CD4-positive, alpha-beta T cell (primary cell): Measurements from ENCODE around the gene SHH. TPM values are rescaled to one million over a fixed set of nuclear protein-coding genes. Genes with fewer than 3 reads are reported as not detected.

Experiments
- ATAC-seq: fragments of 200-7000 bp; cut with Tn5 transposase; one replicate; pipeline ENCODE4 v1.10.0; 2022; ENCODE audit warnings: mild to moderate bottlenecking; ENCODE audit not compliant: poor library complexity
- CTCF ChIA-PET: fragments of 350-600 bp; sonication (Branson Sonifier 250); formaldehyde crosslinking; loops from one replicate; lab custom pipeline; 2021; ENCODE audit warnings: antibody characterized with exemption, inconsistent platforms; lab: Charles Lee
- POLR2A ChIA-PET: fragments of 350-600 bp; sonication (Branson Sonifier 250); formaldehyde crosslinking; loops from one replicate; lab custom pipeline; 2021; ENCODE audit warnings: antibody characterized with exemption, inconsistent platforms; lab: Charles Lee
- DNase-seq, 14 experiments: peaks; one replicate each; pipeline ENCODE4 v3.0.0-alpha.2; 2013 to 2020; ENCODE audit warnings: mixed read lengths in 2 of 14
- H3K27ac ChIP-seq, 2 donors: one replicate each; pipeline versions ENCODE4 v1.5.1 to v1.7.0; 2013; ENCODE audit warnings: low read length in 2 of 2, low read depth in 1 of 2, mild to moderate bottlenecking in 1 of 2
- H3K27me3 ChIP-seq, 2 experiments: 1 replicate in 1 of 2; 2 replicates in 1 of 2; pipeline versions ENCODE4 v1.6.1 to v1.7.0; 2013; ENCODE audit warnings: low read length in 2 of 2, control low read depth in 1 of 2, mild to moderate bottlenecking in 1 of 2, moderate library complexity in 1 of 2; ENCODE audit not compliant: insufficient read depth in 2 of 2, control insufficient read depth in 1 of 2
- H3K36me3 ChIP-seq: one replicate; pipeline ENCODE4 v1.6.1; 2013; ENCODE audit warnings: low read length, control low read depth; ENCODE audit not compliant: insufficient read depth
- H3K4me1 ChIP-seq: one replicate; pipeline ENCODE4 v1.6.1; 2013; ENCODE audit warnings: low read length, control low read depth; ENCODE audit not compliant: insufficient read depth
- H3K4me3 ChIP-seq: one replicate; pipeline ENCODE4 v1.5.1; 2013; ENCODE audit warnings: mild to moderate bottlenecking, low read length, moderate library complexity
- H3K9me3 ChIP-seq, 2 experiments: 1 replicate in 1 of 2; 2 replicates in 1 of 2; pipeline versions ENCODE4 v1.6.1 to v1.7.0; 2013; ENCODE audit warnings: low read length in 2 of 2, mild to moderate bottlenecking in 2 of 2, control low read depth in 1 of 2, moderate library complexity in 1 of 2; ENCODE audit not compliant: control insufficient read depth in 1 of 2, insufficient read depth in 1 of 2
- H3K27ac Mint-ChIP-seq: one replicate; pipeline ENCODE4 v1.8.0; 2020; ENCODE audit warnings: mixed read lengths
- H3K27me3 Mint-ChIP-seq: one replicate; pipeline ENCODE4 v1.8.0; 2021; ENCODE audit warnings: mixed read lengths
- H3K36me3 Mint-ChIP-seq: one replicate; pipeline ENCODE4 v1.8.0; 2021; ENCODE audit warnings: low read depth, mixed read lengths
- H3K4me1 Mint-ChIP-seq: one replicate; pipeline ENCODE4 v1.8.0; 2021; ENCODE audit warnings: low read depth, mixed read lengths
- H3K4me3 Mint-ChIP-seq: one replicate; pipeline ENCODE4 v1.8.0; 2020; ENCODE audit warnings: mild to moderate bottlenecking, mixed read lengths
- H3K9me3 Mint-ChIP-seq: one replicate; pipeline ENCODE4 v1.8.0; 2020; ENCODE audit warnings: mixed read lengths
- CTCF ChIP-seq: fragments of 200-600 bp; IDR thresholded peaks from one replicate; pipeline ENCODE4 v1.8.0; 2022; ENCODE audit warnings: antibody characterized with exemption, mild to moderate bottlenecking
- intact Hi-C, 2 experiments: fragments of 100-400 bp; cut with DNase I in 1 of 2; cut with micrococcal nuclease in 1 of 2; formaldehyde crosslinking; loops; one replicate each; pipeline versions ENCODE4 v1.15.1 to v1.9.0; 2023 to 2025; cut with DNase I, micrococcal nuclease
- total RNA-seq, 174 experiments: library from RNA in 2 of 174; stranded (reverse) in 2 of 174; gene quantifications; one replicate each; pipeline ENCODE4 v1.2.3 and lab custom pipeline; 2021 to 2026

SHH gene
- total RNA-seq, 2 experiments from 2014 or later: not detected

DNA sequence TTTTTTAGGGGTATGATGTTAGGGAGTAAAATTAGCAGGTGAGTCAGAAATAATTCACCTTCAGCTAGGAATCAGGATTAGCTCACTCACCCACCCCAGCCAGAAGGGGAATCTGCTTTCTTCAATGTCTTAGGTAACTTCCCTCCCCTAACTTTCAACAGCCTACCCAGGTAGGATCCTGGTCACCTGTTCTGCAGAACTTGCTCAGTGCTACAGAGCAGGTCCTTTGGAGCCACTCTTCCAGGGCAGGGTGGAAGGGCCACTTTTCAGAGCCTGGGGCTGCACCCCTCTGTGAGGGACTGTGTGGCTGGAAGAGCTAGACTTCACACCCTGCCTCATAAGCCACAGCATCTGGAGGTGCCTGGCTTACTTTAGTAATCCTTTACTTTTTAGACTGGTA is 58.1 kb downstream of the SHH start:
- TF ChIP-seq CTCF: no peak
- H3K4me3 Mint-ChIP-seq: no peak overlapping the region
- Histone ChIP-seq H3K4me1 (peaks cover 20% of the 10 kb centered on the region), H3K4me3 (no peak overlapping the region), H3K27me3 (no peaks in the 10 kb centered on the region), H3K36me3 (peaks cover 24% of the 10 kb centered on the region), H3K9me3 (no peaks in the 10 kb centered on the region), H3K27ac (no peak overlapping the region)
- H3K27ac Mint-ChIP-seq: peak overlapping the region; percentile 35
- DNase-seq (no peak), ATAC-seq (no peak)
- ChIA-PET CTCF (interaction anchor here (1.5 kb wide), 1 partner anchor 52 kb away, joined by 3 read pairs; no protein-coding TSS in a partner anchor), POLR2A (no interaction called here)
- intact Hi-C loops: no loop called here
- H3K4me1 Mint-ChIP-seq: peaks cover 82% of the 10 kb centered on the region
- H3K9me3 Mint-ChIP-seq: no peaks in the 10 kb centered on the region
- H3K36me3 Mint-ChIP-seq: peaks cover 71% of the 10 kb centered on the region
- H3K27me3 Mint-ChIP-seq: no peaks in the 10 kb centered on the region

DNA sequence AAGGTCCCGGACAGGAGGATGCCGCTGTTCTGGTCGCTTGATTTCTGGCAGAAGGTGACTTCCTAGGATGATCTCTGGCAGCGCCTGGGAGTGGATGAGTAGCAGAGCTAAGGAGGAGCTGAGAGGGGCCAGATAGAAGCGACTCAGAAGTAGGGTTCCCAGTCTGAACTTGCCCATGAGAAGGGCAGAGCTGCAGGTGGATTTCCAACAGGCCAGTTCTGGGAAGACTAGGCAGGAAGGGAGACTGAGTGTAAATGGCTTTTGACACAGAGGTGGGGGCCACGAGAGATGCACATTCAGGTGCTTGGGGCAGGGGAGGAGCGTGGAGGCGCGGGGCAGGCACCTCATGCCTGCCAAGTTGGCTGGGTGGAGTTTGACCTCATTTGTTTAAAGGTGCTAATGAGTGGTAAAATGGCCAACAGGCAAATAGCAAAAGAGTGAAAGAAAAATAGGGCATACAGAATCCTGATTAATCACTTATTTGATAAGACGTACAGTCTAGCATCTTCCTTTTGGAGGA is 58.8 kb downstream of the SHH start:
- peaks cover 88% of the 10 kb centered on the region for H3K4me1 Mint-ChIP-seq
- peaks cover 72% of the 10 kb centered on the region for H3K36me3 Mint-ChIP-seq
- no peaks in the 10 kb centered on the region for H3K9me3 Mint-ChIP-seq
- no peak overlapping the region for H3K4me3 ChIP-seq
- H3K27me3 ChIP-seq: no peaks in the 10 kb centered on the region
- ChIA-PET CTCF (interaction anchor here (1.5 kb wide), 1 partner anchor 51 kb away, joined by 3 read pairs; no protein-coding TSS in a partner anchor), POLR2A (no interaction called here)
- no peaks in the 10 kb centered on the region for H3K9me3 ChIP-seq
- peak overlapping the region; percentile 35 for H3K27ac Mint-ChIP-seq
- H3K36me3 ChIP-seq: peaks cover 23% of the 10 kb centered on the region
- no peak for DNase-seq
- intact Hi-C loops: no loop called here
- peaks cover 20% of the 10 kb centered on the region for H3K4me1 ChIP-seq
- no peak overlapping the region for H3K27ac ChIP-seq
- no peak for TF ChIP-seq CTCF
- peak overlapping the region; percentile 26 for H3K4me3 Mint-ChIP-seq
- ATAC-seq: no peak
- H3K27me3 Mint-ChIP-seq: no peaks in the 10 kb centered on the region

DNA sequence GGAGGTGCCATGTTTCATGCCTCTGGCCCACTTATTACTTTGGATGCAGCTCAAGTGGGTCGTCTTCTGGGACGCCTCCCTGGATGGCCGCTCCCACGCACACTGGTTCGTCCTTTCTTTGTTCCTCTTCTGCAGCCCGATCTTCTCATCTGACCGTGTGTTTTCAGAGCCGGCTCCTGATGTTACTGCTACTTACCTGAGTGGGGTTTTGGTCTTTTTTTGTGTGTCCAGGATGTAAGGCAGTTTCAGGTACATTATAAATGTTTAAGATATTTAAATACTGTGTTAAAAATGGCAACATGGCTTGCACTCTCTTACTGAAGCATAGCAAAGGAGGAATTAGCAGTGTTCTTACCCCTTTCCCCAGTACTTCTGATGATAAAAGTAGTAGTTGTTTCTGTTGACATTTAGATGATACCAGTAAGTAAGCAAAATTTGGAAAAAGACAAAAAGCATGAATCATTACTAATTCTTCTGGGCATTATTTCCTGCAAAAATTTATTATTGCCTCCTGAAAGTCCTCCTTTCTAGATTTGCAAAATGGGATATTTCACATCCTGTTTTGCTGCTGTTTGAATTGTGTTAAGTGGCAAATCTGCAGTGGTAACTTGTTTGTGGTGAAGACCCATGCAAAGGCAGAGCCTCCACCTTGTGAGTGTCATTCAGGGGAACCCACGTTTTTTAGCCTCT is 59.4 kb downstream of the SHH start:
- H3K4me3 Mint-ChIP-seq: peak overlapping the region; percentile 1
- ChIA-PET POLR2A (no interaction called here), CTCF (no interaction called here)
- Histone ChIP-seq H3K36me3 (peaks cover 24% of the 10 kb centered on the region), H3K9me3 (no peaks in the 10 kb centered on the region), H3K27ac (no peak overlapping the region), H3K4me3 (no peak overlapping the region), H3K27me3 (no peaks in the 10 kb centered on the region), H3K4me1 (peaks cover 20% of the 10 kb centered on the region)
- intact Hi-C loops: no loop called here
- DNase-seq: no peak
- no peak for TF ChIP-seq CTCF
- peaks cover 94% of the 10 kb centered on the region for H3K4me1 Mint-ChIP-seq
- peak overlapping the region; percentile 35 for H3K27ac Mint-ChIP-seq
- no peak for ATAC-seq
- H3K36me3 Mint-ChIP-seq: peaks cover 73% of the 10 kb centered on the region
- H3K27me3 Mint-ChIP-seq: no peaks in the 10 kb centered on the region
- H3K9me3 Mint-ChIP-seq: no peaks in the 10 kb centered on the region
